HepG2 (cell line): Measurements from ENCODE around the gene ERC1. TPM values are rescaled to one million over a fixed set of nuclear protein-coding genes. Genes with fewer than 3 reads are reported as not detected.

Experiments
- ATAC-seq: fragments of 200-7000 bp; cut with Tn5 transposase; 3 replicates; pipeline ENCODE4 v1.9.1; 2020; ENCODE audit warnings: mild to moderate bottlenecking, moderate library complexity
- BruUV-seq: library from RNA; stranded (reverse); fragments of 400-500 nt; replicated peaks from 2 replicates; lab custom pipeline; 2021; lab: Mats Ljungman, UMichigan
- CTCF ChIA-PET: fragments of 300-600 bp; formaldehyde crosslinking; extraction: SDS; loops from one replicate; lab custom pipeline; 2021; ENCODE audit warnings: low total read pairs, inconsistent platforms, low intra/inter-chr PET ratio; lab: Yijun Ruan, JAX
- POLR2A ChIA-PET: fragments of 350-600 bp; sonication (Branson Sonifier 250); formaldehyde crosslinking; loops from one replicate; lab custom pipeline; 2020; ENCODE audit warnings: antibody characterized with exemption, inconsistent platforms; lab: Yijun Ruan, JAX
- DNase-seq: peaks from one replicate; pipeline ENCODE4 v3.0.0-alpha.2; 2015; ENCODE audit warnings: low spot score
- FAIRE-seq: peaks from 3 replicates; lab custom pipeline; 2011; peaks lifted over from hg19 to GRCh38; lab: Jason Lieb, UNC
- H2AFZ ChIP-seq: one replicate; pipeline ENCODE4 v1.6.1; 2011; ENCODE audit warnings: low read length, inconsistent platforms
- H3K27ac ChIP-seq: fragments of 300-600 bp; 3 replicates; pipeline ENCODE4 v1.8.0; 2011; ENCODE audit warnings: mixed run types, mild to moderate bottlenecking, mixed read lengths, low read length, inconsistent platforms; ENCODE audit not compliant: insufficient read depth; ENCODE audit errors: extremely low read length
- H3K27me3 ChIP-seq, 2 experiments: fragments of 200-600 bp in 1 of 2; 2 replicates in 1 of 2; 3 replicates in 1 of 2; pipeline versions ENCODE4 v1.6.0 to v1.8.0; 2011; ENCODE audit warnings: low read length in 2 of 2, mild to moderate bottlenecking in 2 of 2, moderate library complexity in 2 of 2, inconsistent platforms in 1 of 2; ENCODE audit not compliant: insufficient read depth in 2 of 2, control insufficient read depth in 1 of 2
- H3K36me3 ChIP-seq, 2 experiments: fragments of 200-600 bp in 1 of 2; replicated peaks in 1 of 2; 2 replicates in 1 of 2; 3 replicates in 1 of 2; pipeline versions ENCODE4 v1.5.1 to v1.8.0; 2011; ENCODE audit warnings: low read length in 2 of 2, inconsistent platforms in 1 of 2; ENCODE audit not compliant: insufficient read depth in 2 of 2, control insufficient read depth in 1 of 2
- H3K4me1 ChIP-seq: 2 replicates; pipeline ENCODE4 v1.5.1; 2012; ENCODE audit warnings: low read length, inconsistent platforms; ENCODE audit not compliant: insufficient read depth
- H3K4me2 ChIP-seq: 2 replicates; pipeline ENCODE4 v1.6.0; 2011; ENCODE audit warnings: low read depth, low read length, inconsistent platforms
- H3K4me3 ChIP-seq, 3 experiments: fragments of 200-600 bp in 1 of 3; sonication (generic), shearing (Covaris generic) in 1 of 3; replicated peaks in 1 of 3; 2 replicates each; pipeline ENCODE4 v1.5.1; 2011 to 2016; ENCODE audit warnings: low read length in 3 of 3, inconsistent platforms in 2 of 3, low read depth in 2 of 3, mild to moderate bottlenecking in 2 of 3, control low read depth in 1 of 3, mixed read lengths in 1 of 3; ENCODE audit not compliant: insufficient read depth in 1 of 3
- H3K79me2 ChIP-seq: one replicate; pipeline ENCODE4 v1.6.1; 2011; ENCODE audit warnings: low read length, inconsistent platforms; ENCODE audit not compliant: insufficient read depth
- H3K9ac ChIP-seq: 2 replicates; pipeline ENCODE4 v1.6.0; 2011; ENCODE audit warnings: mild to moderate bottlenecking, low read depth, low read length, inconsistent platforms; ENCODE audit not compliant: insufficient read depth
- H3K9me3 ChIP-seq: 2 replicates; pipeline ENCODE4 v1.5.1; 2012; ENCODE audit warnings: mild to moderate bottlenecking, low read length
- H4K20me1 ChIP-seq: 2 replicates; pipeline ENCODE4 v1.6.0; 2011; ENCODE audit warnings: inconsistent platforms, mild to moderate bottlenecking, low read length, moderate library complexity; ENCODE audit not compliant: insufficient read depth
- ARHGAP35 ChIP-seq: sonication (generic); formaldehyde crosslinking; IDR thresholded peaks from 2 replicates; pipeline ENCODE4 v1.9.0; 2022; ENCODE audit warnings: mild to moderate bottlenecking, inconsistent platforms, moderate library complexity, missing genetic modification reagents, borderline replicate concordance
- FOXO1 ChIP-seq: sonication (generic); formaldehyde crosslinking; IDR thresholded peaks from 2 replicates; pipeline ENCODE4 v1.4.0; 2020; ENCODE audit warnings: missing genetic modification reagents
- HOXD1 ChIP-seq: sonication (generic); formaldehyde crosslinking; IDR thresholded peaks from 2 replicates; pipeline ENCODE4 v1.5.0; 2020; ENCODE audit warnings: missing genetic modification reagents
- ISX ChIP-seq: sonication (generic); formaldehyde crosslinking; conservative IDR thresholded peaks from 2 replicates; pipeline ENCODE4 v1.5.0; 2020; ENCODE audit warnings: missing genetic modification reagents
- KAT7 ChIP-seq: IDR thresholded peaks from 2 replicates; pipeline ENCODE4 v1.6.1; 2018; ENCODE audit warnings: borderline replicate concordance, missing compliant biosample characterization
- KLF12 ChIP-seq: sonication (generic); formaldehyde crosslinking; IDR thresholded peaks from 2 replicates; pipeline ENCODE4 v1.4.0; 2020; ENCODE audit warnings: missing genetic modification reagents, borderline replicate concordance
- KLF16 ChIP-seq, 2 experiments: sonication (generic) in 1 of 2; formaldehyde crosslinking in 1 of 2; IDR thresholded peaks; 2 replicates each; pipeline versions ENCODE4 v1.6.1 to v1.8.0; 2016 to 2023; ENCODE audit warnings: missing genetic modification reagents in 2 of 2, missing compliant biosample characterization in 1 of 2
- PCBP2 ChIP-seq: fragments of 200-400 bp; formaldehyde crosslinking; optimal IDR thresholded peaks from 2 replicates; pipeline ENCODE3; 2018; ENCODE audit warnings: low read length, low read depth; ENCODE audit not compliant: poor library complexity, severe bottlenecking
- RXRA ChIP-seq: sonication (generic); formaldehyde crosslinking; IDR thresholded peaks from 2 replicates; pipeline ENCODE4 v1.5.1; 2020; ENCODE audit warnings: missing genetic modification reagents
- SMAD1 ChIP-seq: sonication (generic); formaldehyde crosslinking; IDR thresholded peaks from 2 replicates; pipeline ENCODE4 v1.4.0; 2020; ENCODE audit warnings: missing genetic modification reagents, low read depth, mild to moderate bottlenecking, borderline replicate concordance
- ZFP36 ChIP-seq: fragments of 150-350 bp; IDR thresholded peaks from 2 replicates; pipeline ENCODE4 v1.6.1; 2018; ENCODE audit warnings: borderline replicate concordance, low read length, low read depth; ENCODE audit not compliant: partially characterized antibody
- ZMYM3 ChIP-seq: sonication (generic); formaldehyde crosslinking; IDR thresholded peaks from 2 replicates; pipeline ENCODE4 v1.5.1; 2020; ENCODE audit warnings: mild to moderate bottlenecking, missing genetic modification reagents
- ZNF282 ChIP-seq: fragments of 450-650 bp; IDR thresholded peaks from 2 replicates; pipeline ENCODE4 v1.6.1; 2018; ENCODE audit not compliant: partially characterized antibody
- ZNF788 ChIP-seq: sonication (generic); formaldehyde crosslinking; IDR thresholded peaks from 2 replicates; pipeline ENCODE4 v1.5.0; 2020; ENCODE audit warnings: mild to moderate bottlenecking, missing genetic modification reagents, borderline replicate concordance
- ZSCAN29 ChIP-seq: sonication (generic); formaldehyde crosslinking; conservative IDR thresholded peaks from 2 replicates; pipeline ENCODE4 v1.4.0; 2020; ENCODE audit warnings: mild to moderate bottlenecking, missing genetic modification reagents
- WGBS: methylation state at CpG from one replicate; pipeline ENCODE4 v1.1.6; 2017; ENCODE audit warnings: low lambda C conversion rate; 5-methylcytosine and 5-hydroxymethylcytosine counted together
- in situ Hi-C: cut with HindIII; loops from 2 replicates; pipeline ENCODE4 v1.10.0; 2017; ENCODE audit warnings: low pct_unique_long_range_greater_than_20kb; ENCODE audit not compliant: extremely low pct_ligation_motif_present
- intact Hi-C: fragments of 100-400 bp; cut with micrococcal nuclease; formaldehyde crosslinking; loops from one replicate; pipeline ENCODE4 v1.10.0; 2022; ENCODE audit not compliant: unreplicated experiment
- polyA plus RNA-seq, 8 experiments: library from polyadenylated mRNA; depleted of rRNA in 3 of 8; stranded (reverse) in 7 of 8; unstranded in 1 of 8; fragments of >200 nt; fragmentation: Illumina TruSeq in 4 of 8; extraction: Trizol in 4 of 8; gene quantifications; 2 replicates each; pipeline versions ENCODE4 v1.2.1 to v1.2.3, GENCODE V29; 2011 to 2016; ENCODE audit warnings: low read depth in 4 of 8, missing spikeins in 1 of 8, mixed read lengths in 1 of 8; ENCODE audit not compliant: insufficient read depth in 1 of 8
- total RNA-seq, 5 experiments: library from RNA; depleted of rRNA; stranded (reverse); fragments of >200 nt; fragmentation: Illumina TruSeq; extraction: Trizol; gene quantifications; 2 replicates each; pipeline ENCODE4 v1.2.3, GENCODE V29; 2016; ENCODE audit warnings: low read depth in 1 of 5
- TF ChIP-seq, protein P1 (sequence below): sonication (generic); formaldehyde crosslinking; conservative IDR thresholded peaks from 2 replicates; pipeline ENCODE4 v1.4.0; 2020; ENCODE audit warnings: missing genetic modification reagents
- TF ChIP-seq, protein P2 (sequence below): IDR thresholded peaks from 2 replicates; pipeline ENCODE4 v1.6.1; 2018; ENCODE audit warnings: missing genetic modification reagents, mild to moderate bottlenecking, missing compliant biosample characterization
- TF ChIP-seq, protein P3 (sequence below): sonication (generic); formaldehyde crosslinking; IDR thresholded peaks from 2 replicates; pipeline ENCODE4 v1.5.0; 2020; ENCODE audit warnings: missing genetic modification reagents, mild to moderate bottlenecking, borderline replicate concordance

Gene ERC1
- total and polyA plus RNA-seq, 2 of the 13 experiments (the other 11 are each of a cell fraction or from before 2014, with no cell fraction given), result 6.1 to 12.4 TPM

DNA sequence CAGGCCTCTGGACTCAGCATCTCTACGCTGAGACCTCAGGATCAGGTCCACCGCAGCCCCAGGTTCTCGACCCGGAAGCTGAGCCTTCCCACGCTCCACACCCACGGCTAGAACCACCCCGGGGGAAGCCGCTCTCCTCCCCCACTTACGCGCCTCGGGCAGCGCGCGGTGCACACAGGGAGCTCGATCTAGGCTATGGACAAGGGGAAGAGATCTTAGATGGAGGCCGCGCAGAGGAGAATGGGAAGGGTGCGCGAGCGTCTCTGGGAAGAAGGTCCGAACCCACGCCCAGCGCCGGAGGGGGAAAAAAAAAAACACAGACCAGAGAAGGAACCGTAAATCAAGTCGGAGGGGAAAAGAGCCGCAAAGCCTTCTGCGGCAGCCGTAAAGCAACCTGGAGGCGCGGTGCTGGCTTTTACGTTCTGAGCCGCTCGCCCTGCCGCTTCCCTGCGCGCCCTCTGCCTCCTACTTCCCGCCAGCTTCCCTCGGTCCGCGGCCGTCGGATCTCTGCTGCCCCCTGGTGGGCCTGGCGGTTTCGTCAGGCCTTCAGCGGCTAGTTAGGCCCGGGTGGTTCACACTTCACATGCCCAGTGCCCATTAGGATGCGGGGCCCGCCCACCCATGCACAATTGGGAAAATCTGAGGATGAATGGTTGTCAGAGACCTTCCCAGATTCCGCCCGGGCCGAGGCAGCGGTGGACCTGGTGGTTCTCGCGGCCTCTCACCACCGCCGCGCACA is 41.4 kb upstream of the ERC1 start, which contains the start of gene RAD52:
Gene RAD52, minus strand, starts transcription at position 242 of the 739 bp plus-strand sequence. CDS start 16,636 bp downstream, outside the sequence.
- Histone ChIP-seq H3K27ac (peak within 1 kb of the TSS; percentile 82), H3K9me3 (no peaks in the 10 kb centered on the region), H3K9ac (peak within 1 kb of the TSS; percentile 77), H4K20me1 (no peaks in the 10 kb centered on the region), H3K27me3 (no peaks in the 10 kb centered on the region; a peak in 1 of 5 replicates), H3K36me3 (no peaks in the 10 kb centered on the region; a peak in 1 of 5 replicates), H2AFZ (no peak within 1 kb of the TSS), H3K4me2 (peak within 1 kb of the TSS; percentile 66), H3K79me2 (peaks cover 33% of the 10 kb centered on the region), H3K4me1 (peaks cover 52% of the 10 kb centered on the region), H3K4me3 (peak within 1 kb of the TSS; percentile 78 to 85 (median 78))
- ATAC-seq (peak; percentile 92), FAIRE-seq (peak; percentile 79), DNase-seq (peak; percentile 96)
- WGBS, result under 1% methylated on average over 26 of the region's 58 CpGs
- no TSS peak for BruUV-seq
- in situ Hi-C loops (loop anchor here (5.0 kb wide), 1 partner anchor 382 kb away; no protein-coding TSS in a partner anchor), intact Hi-C loops (loop anchor here (2.0 to 5.0 kb wide), 3 partner anchors 127 to 379 kb away; no protein-coding TSS in a partner anchor)
- CTCF ChIA-PET, result interaction anchor here (0.7 to 1.6 kb wide), 3 partner anchors 381 to 497 kb away, joined by 3 to 14 read pairs (median 4); no protein-coding TSS in a partner anchor
- POLR2A ChIA-PET, result interaction anchor here (0.6 to 2.7 kb wide), 9 partner anchors 11 to 818 kb away, joined by 3 to 20 read pairs (median 3); partner anchors contain the start of gene ERC1
- peak; percentile 76; the same call in 1 of the 2 replicates for TF ChIP-seq ZMYM3
- TF ChIP-seq, protein P1, sequence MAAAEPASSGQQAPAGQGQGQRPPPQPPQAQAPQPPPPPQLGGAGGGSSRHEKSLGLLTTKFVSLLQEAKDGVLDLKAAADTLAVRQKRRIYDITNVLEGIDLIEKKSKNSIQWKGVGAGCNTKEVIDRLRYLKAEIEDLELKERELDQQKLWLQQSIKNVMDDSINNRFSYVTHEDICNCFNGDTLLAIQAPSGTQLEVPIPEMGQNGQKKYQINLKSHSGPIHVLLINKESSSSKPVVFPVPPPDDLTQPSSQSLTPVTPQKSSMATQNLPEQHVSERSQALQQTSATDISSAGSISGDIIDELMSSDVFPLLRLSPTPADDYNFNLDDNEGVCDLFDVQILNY (CRISPR knock-in tag), result peak; percentile 91
- peak in 1 of 2 experiments; percentile 74; a peak in 1 of 4 replicates for TF ChIP-seq KLF16 (CRISPR knock-in tag; IDR thresholded peaks at IDR 0.05)
- TF ChIP-seq KLF12 (CRISPR knock-in tag), result peak; percentile 50; the same call in 1 of the 2 replicates
- peak; percentile 93 for TF ChIP-seq KAT7 (CRISPR knock-in tag)
- no peak for TF ChIP-seq HOXD1 (CRISPR knock-in tag)
- TF ChIP-seq PCBP2, result no peak
- peak; percentile 65; the same call in 1 of the 2 replicates for TF ChIP-seq SMAD1 (CRISPR knock-in tag)
- no peak for TF ChIP-seq ZNF282
- TF ChIP-seq ZNF788 (CRISPR knock-in tag), result peak; percentile 65; the same call in 1 of the 2 replicates
- TF ChIP-seq, protein P2, sequence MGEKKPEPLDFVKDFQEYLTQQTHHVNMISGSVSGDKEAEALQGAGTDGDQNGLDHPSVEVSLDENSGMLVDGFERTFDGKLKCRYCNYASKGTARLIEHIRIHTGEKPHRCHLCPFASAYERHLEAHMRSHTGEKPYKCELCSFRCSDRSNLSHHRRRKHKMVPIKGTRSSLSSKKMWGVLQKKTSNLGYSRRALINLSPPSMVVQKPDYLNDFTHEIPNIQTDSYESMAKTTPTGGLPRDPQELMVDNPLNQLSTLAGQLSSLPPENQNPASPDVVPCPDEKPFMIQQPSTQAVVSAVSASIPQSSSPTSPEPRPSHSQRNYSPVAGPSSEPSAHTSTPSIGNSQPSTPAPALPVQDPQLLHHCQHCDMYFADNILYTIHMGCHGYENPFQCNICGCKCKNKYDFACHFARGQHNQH (CRISPR knock-in tag), result peak; percentile 74
- TF ChIP-seq ZFP36, result no peak
- TF ChIP-seq FOXO1 (CRISPR knock-in tag), result peak; percentile 26; the same call in 1 of the 2 replicates
- no peak for TF ChIP-seq ARHGAP35 (CRISPR knock-in tag)
- 0 out of 2 replicates have a peak, but pooled peaks have one; percentile 7 for TF ChIP-seq ISX
- TF ChIP-seq RXRA, result peak; percentile 39; the same call in 1 of the 2 replicates
- peak; percentile 69; the same call in 1 of the 2 replicates for TF ChIP-seq ZSCAN29 (CRISPR knock-in tag)
- TF ChIP-seq, protein P3, sequence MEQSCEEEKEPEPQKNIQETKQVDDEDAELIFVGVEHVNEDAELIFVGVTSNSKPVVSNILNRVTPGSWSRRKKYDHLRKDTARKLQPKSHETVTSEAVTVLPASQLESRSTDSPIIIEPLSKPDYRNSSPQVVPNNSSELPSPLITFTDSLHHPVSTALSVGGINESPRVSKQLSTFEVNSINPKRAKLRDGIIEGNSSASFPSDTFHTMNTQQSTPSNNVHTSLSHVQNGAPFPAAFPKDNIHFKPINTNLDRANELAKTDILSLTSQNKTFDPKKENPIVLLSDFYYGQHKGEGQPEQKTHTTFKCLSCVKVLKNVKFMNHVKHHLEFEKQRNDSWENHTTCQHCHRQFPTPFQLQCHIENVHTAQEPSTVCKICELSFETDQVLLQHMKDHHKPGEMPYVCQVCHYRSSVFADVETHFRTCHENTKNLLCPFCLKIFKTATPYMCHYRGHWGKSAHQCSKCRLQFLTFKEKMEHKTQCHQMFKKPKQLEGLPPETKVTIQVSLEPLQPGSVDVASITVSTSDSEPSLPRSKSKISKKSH, result peak; percentile 39; the same call in 1 of the 2 replicates
